Measurements from ENCODE around the gene SERPINA9.

DNA sequence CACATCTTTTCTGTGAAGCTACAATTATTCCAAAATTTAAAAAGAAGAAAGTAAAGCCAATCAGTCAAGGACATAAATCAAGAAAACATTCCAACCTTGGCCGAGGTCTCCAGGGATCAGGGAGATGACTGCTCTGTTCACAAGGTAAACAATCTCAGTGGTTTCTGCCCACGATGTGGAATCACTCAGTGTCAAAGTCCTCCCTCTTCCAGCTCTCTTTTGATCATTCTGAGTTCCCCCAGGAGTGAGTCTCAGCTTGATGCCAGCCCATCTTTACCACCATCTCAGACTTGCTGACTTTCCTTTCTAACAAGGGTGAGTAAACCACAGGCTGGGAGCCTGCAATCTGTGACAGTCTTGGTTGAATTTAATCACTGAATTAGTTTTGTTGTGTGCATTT is 4.8 kb upstream of the SERPINA9 start:
- TF ChIP-seq, protein P1, sequence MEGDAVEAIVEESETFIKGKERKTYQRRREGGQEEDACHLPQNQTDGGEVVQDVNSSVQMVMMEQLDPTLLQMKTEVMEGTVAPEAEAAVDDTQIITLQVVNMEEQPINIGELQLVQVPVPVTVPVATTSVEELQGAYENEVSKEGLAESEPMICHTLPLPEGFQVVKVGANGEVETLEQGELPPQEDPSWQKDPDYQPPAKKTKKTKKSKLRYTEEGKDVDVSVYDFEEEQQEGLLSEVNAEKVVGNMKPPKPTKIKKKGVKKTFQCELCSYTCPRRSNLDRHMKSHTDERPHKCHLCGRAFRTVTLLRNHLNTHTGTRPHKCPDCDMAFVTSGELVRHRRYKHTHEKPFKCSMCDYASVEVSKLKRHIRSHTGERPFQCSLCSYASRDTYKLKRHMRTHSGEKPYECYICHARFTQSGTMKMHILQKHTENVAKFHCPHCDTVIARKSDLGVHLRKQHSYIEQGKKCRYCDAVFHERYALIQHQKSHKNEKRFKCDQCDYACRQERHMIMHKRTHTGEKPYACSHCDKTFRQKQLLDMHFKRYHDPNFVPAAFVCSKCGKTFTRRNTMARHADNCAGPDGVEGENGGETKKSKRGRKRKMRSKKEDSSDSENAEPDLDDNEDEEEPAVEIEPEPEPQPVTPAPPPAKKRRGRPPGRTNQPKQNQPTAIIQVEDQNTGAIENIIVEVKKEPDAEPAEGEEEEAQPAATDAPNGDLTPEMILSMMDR (optimal IDR thresholded peaks at IDR 0.05 in 1 of 3, IDR thresholded peaks at IDR 0.05 in 1 of 3, conservative IDR thresholded peaks at IDR 0.05 in 1 of 3; ENCODE audit: extremely low read depth in 1 of 3, insufficient read depth in 2 of 3, low read length in 3 of 3): no peak
- TF ChIP-seq EZH2 (IDR thresholded peaks at IDR 0.05; ENCODE audit: low read length): no peak
